ENCODE results near the gene NAGS. TPM values are rescaled to one million over a fixed set of nuclear protein-coding genes. Genes with fewer than 3 reads are reported as not detected.

Gene NAGS
- total RNA-seq, 1 donor from 2014 or later, result 0.93 TPM

GRCh38 chr17:44000871-44001460 is 3.5 kb upstream of the NAGS start:
- peaks cover 1% of the 10 kb centered on the region for H3K4me1 Mint-ChIP-seq
- H3K27ac Mint-ChIP-seq (ENCODE audit: unreplicated experiment), result no peak overlapping the region
- no peak for DNase-seq (ENCODE audit: low read depth, low spot score)
- no peaks in the 10 kb centered on the region for H3K9me3 Mint-ChIP-seq
- peaks cover 70% of the 10 kb centered on the region for H3K27me3 Mint-ChIP-seq (ENCODE audit: low read depth)
- TF ChIP-seq CTCF (conservative IDR thresholded peaks at IDR 0.05), result no peak
- no peak overlapping the region for H3K4me3 Mint-ChIP-seq
- no peaks in the 10 kb centered on the region for H3K36me3 Mint-ChIP-seq (ENCODE audit: low read depth)

- Mint-ChIP-seq H3K4me1 (peaks cover 6% of the 10 kb centered on the region), H3K9me3 (no peaks in the 10 kb centered on the region), H3K36me3 (ENCODE audit: low read depth) (no peaks in the 10 kb centered on the region), H3K27ac (ENCODE audit: unreplicated experiment) (no peak overlapping the region), H3K4me3 (peak overlapping the region; percentile 27), H3K27me3 (ENCODE audit: low read depth) (peaks cover 73% of the 10 kb centered on the region)
- no peak for TF ChIP-seq CTCF (conservative IDR thresholded peaks at IDR 0.05)
- no peak for DNase-seq (ENCODE audit: low read depth, low spot score)
These were observed 2.9 kb upstream of the NAGS start for GRCh38 chr17:44001461-44001920.

GRCh38 chr17:44002141-44002848 is 2.1 kb upstream of the NAGS start:
- peaks cover 80% of the 10 kb centered on the region for H3K27me3 Mint-ChIP-seq (ENCODE audit: low read depth)
- TF ChIP-seq CTCF (conservative IDR thresholded peaks at IDR 0.05), result no peak
- no peak overlapping the region for H3K27ac Mint-ChIP-seq (ENCODE audit: unreplicated experiment)
- H3K36me3 Mint-ChIP-seq (ENCODE audit: low read depth), result no peaks in the 10 kb centered on the region
- no peak for DNase-seq (ENCODE audit: low read depth, low spot score)
- no peak overlapping the region for H3K4me3 Mint-ChIP-seq
- H3K4me1 Mint-ChIP-seq, result peaks cover 7% of the 10 kb centered on the region
- no peaks in the 10 kb centered on the region for H3K9me3 Mint-ChIP-seq

GRCh38 chr17:44004761-44005526 is 522 bp downstream of the NAGS start:
- no peak overlapping the region for H3K27ac Mint-ChIP-seq (ENCODE audit: unreplicated experiment)
- DNase-seq (ENCODE audit: low read depth, low spot score), result no peak
- no peaks in the 10 kb centered on the region for H3K9me3 Mint-ChIP-seq
- no peaks in the 10 kb centered on the region for H3K36me3 Mint-ChIP-seq (ENCODE audit: low read depth)
- H3K4me3 Mint-ChIP-seq, result peak overlapping the region; percentile 15
- peaks cover 17% of the 10 kb centered on the region for H3K4me1 Mint-ChIP-seq
- H3K27me3 Mint-ChIP-seq (ENCODE audit: low read depth), result peaks cover 75% of the 10 kb centered on the region
- TF ChIP-seq CTCF (conservative IDR thresholded peaks at IDR 0.05), result no peak

GRCh38 chr17:44005527-44006271 is 1.3 kb downstream of the NAGS start:
- H3K27ac Mint-ChIP-seq (ENCODE audit: unreplicated experiment), result no peak overlapping the region
- H3K9me3 Mint-ChIP-seq, result no peaks in the 10 kb centered on the region
- peak; percentile 33 for DNase-seq (ENCODE audit: low read depth, low spot score)
- TF ChIP-seq CTCF (conservative IDR thresholded peaks at IDR 0.05), result no peak
- peak overlapping the region; percentile 94 for H3K4me3 Mint-ChIP-seq
- no peaks in the 10 kb centered on the region for H3K36me3 Mint-ChIP-seq (ENCODE audit: low read depth)
- H3K4me1 Mint-ChIP-seq, result peaks cover 17% of the 10 kb centered on the region
- H3K27me3 Mint-ChIP-seq (ENCODE audit: low read depth), result peaks cover 70% of the 10 kb centered on the region

Measured in neural crest cell (in vitro differentiated cells).